OCI-M2 (cell line): ENCODE measurements around the gene LMF1.

Source experiments
- DNase-seq: peaks from one replicate; lab custom pipeline; 2025; ENCODE audit not compliant: unreplicated experiment; lab: John Stamatoyannopoulos, UW

The LMF1 gene

DNA sequence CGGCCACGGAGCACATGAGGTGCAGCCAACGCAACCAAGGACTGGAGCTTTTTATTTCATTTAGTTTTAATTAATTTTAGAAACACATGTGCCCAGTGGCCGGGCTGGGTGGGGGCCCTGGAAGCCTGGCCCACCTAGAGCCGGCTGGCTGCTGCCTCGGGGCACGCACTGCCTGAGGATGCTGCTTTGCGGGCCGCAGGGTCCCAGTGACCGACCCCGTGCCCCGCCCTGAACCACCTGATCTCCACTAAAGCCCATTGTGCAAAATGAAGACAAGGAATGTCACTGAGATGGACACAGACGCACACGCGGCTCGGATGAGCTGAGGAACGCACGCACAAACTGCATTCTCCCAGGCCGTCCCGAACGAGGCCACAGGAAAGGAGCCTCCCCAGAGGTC, 39.6 kb downstream of the LMF1 start:
- no peak for DNase-seq

- no peak for DNase-seq
These were observed 40.3 kb downstream of the LMF1 start for GRCh38 chr16:930511-930910.

DNA sequence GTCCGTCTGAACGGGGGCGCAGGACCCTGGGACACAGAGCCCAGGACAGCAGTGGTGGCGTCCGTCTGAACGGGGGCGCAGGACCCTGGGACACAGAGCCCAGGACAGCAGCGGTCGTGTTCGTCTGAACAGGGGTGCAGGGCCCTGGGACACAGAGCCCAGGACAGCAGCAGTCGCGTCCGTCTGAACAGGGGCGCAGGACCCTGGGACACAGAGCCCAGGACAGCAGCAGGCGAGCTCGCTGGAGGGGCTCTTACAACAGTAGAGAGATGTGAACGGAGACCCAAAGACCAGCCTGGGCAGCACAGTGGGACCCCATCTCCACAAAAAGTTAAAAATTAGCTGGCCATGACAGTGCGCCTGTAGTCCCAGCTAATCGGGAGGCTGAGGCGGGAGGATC, 40.7 kb downstream of the LMF1 start:
- no peak for DNase-seq

- no peak for DNase-seq
These were observed 41.3 kb downstream of the LMF1 start for GRCh38 chr16:929227-930073.

DNA sequence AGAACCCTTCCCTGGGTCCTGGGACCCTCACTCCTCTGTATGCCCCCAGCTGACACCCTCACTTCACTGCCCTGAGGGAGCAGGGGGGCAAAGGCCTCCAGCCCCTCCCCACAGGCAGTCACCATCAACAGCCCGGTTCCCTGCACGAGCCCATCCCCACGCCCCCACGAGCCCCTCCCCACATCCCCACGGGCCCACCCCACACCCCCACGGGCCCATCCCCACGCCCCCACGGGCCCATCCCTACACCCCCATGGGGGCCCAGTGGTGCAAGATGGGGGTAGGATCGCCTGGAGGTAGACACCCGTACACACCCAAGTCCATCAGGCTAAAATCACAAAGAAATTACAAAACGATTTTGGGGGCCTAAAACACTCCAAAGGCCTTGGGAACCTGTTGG, 42.3 kb downstream of the LMF1 start:
- DNase-seq, result no peak

GRCh38 chr16:927931-928330, 42.9 kb downstream of the LMF1 start:
- DNase-seq, result no peak

DNA sequence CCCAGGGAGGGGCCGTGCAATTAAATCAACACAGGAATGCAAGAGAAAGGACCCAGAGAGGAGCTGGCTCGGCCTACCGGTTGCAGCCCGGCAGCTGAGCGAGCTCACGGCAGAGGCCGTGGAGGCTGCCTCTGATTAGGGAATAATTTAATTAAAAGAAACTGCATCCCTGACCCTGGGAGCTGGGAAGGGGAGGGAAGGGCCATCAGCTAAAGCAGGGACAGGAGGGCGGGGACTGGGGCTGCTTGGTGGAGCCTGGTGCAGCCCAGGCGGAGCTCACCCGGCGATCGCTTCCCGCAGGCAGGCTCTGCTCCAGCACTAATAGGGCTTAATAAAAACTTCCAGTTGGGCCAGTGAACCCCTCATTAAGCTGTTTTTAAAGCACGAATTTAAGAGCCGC, 43.4 kb downstream of the LMF1 start:
- no peak for DNase-seq

GRCh38 chr16:926715-927114, 44.1 kb downstream of the LMF1 start:
- no peak for DNase-seq

- no peak for DNase-seq
These were observed 46.0 kb downstream of the LMF1 start for GRCh38 chr16:924806-925205.

DNA sequence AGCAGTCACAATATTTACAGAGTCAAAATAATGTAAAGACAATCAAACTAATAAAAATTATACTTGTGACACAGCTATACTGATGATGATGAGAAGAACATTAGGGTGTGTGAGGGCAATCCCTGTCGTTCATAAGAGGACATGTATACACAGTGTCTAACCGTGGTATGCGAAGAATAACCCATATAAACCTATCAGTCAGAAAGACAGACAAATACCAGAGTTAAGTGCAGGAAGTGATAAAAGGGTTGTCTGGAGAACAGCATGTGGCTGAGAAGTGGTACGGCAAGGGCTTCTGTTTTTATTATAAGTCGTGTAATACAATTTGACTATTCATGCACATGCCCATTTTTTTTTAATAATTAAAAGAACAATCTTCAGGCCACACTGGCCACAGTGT, 46.7 kb downstream of the LMF1 start:
- DNase-seq, result no peak

DNA sequence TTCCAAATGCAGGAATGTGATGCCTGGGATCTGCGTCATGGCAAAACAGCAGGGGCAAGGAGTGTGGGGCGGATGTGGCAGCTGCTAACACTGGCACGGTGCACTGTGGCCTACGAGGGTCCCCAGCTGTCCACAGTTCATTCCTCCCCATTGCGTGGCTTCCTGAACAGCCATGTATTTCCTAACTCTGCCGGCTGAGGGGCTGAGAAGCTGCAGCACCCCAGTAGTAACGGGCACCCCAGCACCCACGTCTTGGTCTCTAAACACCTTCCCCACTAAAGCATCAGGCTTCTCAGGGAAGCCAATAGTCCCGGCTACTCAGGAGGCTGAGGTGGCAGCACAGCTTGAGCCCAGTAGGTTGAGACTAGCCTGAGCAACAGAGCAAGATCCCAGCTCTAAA, 47.6 kb downstream of the LMF1 start:
- DNase-seq, result no peak

DNA sequence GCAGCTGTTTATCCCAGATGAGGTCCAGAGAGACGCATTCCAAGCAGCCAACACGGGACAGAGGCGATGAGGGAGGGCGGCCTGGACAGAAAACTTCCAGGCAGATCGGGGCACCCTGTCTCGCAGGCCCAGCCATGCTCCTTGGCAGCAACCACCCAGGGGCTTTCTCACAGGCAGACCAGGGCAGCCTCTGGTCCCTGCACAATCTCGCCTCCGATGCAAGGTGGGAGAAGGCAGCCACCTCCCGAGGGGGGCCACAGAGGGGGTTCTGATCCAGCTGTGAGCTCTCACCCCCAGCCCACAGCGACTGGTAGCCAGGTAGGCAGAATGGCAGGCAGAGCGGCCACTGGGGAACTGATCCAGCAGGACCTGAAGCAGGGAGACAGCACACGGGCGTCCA, 48.7 kb downstream of the LMF1 start:
- no peak for DNase-seq

GRCh38 chr16:921321-921905, 49.4 kb downstream of the LMF1 start:
- no peak for DNase-seq

DNA sequence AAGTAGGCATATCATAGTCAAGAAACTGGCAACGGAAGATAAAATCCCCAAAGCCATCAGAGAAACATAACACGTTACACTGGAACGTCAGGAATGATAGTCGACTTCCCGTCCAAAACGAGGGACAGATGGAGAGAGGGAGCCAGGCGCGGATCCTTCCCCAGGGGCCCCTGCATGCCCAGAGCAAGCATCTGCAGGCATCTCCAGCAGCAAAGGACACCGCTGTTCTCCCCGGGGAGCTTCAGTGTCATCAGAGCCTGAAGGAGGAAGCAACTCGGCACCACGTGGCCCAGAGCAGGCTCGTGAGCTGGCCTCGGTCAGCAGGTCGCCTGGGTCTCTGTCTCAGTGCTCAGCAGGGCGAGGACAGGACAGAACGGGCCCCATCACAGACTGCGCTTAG, 50.1 kb downstream of the LMF1 start:
- no peak for DNase-seq

- DNase-seq, result no peak
These were observed 50.6 kb downstream of the LMF1 start for GRCh38 chr16:920051-920681.

GRCh38 chr16:919658-920050, 51.1 kb downstream of the LMF1 start:
- no peak for DNase-seq

- DNase-seq, result no peak
These were observed 51.8 kb downstream of the LMF1 start for GRCh38 chr16:918741-919657.

GRCh38 chr16:918068-918467, 52.7 kb downstream of the LMF1 start:
- no peak for DNase-seq

GRCh38 chr16:917591-918061, 53.2 kb downstream of the LMF1 start:
- no peak for DNase-seq

DNA sequence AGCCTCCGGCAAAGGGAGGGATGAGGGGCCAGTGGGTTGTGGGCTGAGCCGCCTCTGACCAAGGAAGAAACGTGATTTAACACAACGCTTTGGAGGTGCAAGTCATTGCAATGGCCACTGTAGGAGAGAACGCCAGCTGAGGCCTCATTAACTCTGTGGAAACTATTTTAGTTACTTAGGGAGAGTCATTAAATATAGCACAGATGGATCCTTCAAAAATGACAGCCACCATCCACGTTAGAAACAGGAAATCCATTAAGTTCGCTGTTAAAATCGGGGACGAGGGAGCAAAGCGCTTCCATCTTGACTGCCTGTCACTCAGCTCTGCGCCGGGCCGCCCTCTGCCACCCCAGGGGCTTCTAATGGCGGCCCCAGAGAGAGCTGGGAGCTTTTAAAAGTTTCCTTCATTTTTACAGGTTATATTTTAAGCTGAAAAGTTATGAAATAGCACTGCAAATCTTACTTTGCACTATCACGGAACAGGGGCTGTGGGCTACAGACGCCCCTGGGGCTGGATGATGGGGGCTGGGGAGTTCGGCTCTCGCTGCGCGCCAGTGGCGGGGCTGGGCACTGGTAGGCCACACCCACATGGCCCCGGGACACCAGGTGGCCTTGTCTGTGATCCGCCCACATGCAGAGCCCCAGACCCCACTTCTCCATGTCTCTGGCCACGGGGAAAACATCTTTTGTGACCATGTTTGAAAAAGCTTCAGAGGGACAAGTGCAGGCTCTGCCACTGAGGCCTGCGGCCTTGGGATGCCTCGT, 54.6 kb downstream of the LMF1 start:
- no peak for DNase-seq
